ENCODE measurements around the gene COMTD1.

Gene COMTD1

DNA sequence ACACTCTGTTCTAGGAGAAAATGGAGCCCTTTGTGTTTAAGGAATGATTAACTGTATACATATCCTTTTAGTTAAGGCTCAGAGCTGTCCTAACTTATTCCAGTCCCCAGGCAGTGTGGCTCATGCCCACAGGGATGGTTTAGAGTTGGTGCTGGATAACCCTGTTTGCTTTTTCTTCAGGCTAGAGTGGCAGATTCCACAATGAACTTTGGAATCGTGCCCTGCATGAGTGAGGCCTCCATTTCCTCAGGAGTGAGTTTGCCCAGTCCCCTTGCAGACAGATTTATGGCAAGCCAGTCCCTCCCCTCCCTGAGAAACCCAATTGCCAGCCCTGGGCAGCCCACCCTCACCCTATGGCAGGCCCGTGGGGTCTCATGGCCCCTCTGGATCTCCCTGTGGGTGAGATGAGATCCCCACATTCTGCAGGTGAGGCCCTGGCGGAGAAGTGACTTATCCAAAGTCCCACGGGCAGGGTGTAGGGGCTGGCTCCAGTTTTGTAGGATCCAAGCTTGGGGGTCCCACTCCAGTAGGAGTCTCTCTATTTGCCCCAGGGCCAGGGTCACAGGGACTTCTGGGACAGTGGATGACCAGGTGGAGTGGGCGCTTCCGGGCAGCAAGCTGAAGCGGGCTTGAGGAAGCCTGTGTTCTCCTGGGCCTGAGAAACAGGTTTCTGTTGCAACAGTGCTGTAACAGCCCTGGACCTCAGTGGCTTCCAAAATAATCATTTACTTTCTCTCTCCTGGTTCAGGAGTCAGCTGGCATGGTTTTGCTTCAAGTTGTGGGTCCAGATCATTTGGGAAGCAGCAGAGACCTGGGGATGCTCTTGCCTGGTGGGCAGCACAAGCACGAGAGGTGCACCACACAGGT, 9.0 kb upstream of the COMTD1 start:
- H3K9me3 ChIP-seq (ENCODE audit: control insufficient read depth, insufficient read depth, low read length), result no peaks in the 10 kb centered on the region
- no peak overlapping the region for H3K9ac ChIP-seq (ENCODE audit: low read depth, low read length)
- H3K27me3 ChIP-seq (ENCODE audit: control insufficient read depth, insufficient read depth, low read length), result no peaks in the 10 kb centered on the region
- H3K27ac ChIP-seq (ENCODE audit: low read depth, low read length), result no peak overlapping the region
- peaks cover 9% of the 10 kb centered on the region; the same call in 1 of the 2 replicates for H3K4me1 ChIP-seq (ENCODE audit: control insufficient read depth, insufficient read depth, low read length)
- H3K4me3 ChIP-seq (ENCODE audit: low read depth, low read length), result no peak overlapping the region
- no peaks in the 10 kb centered on the region for H3K36me3 ChIP-seq (ENCODE audit: control insufficient read depth, insufficient read depth, low read length)

DNA sequence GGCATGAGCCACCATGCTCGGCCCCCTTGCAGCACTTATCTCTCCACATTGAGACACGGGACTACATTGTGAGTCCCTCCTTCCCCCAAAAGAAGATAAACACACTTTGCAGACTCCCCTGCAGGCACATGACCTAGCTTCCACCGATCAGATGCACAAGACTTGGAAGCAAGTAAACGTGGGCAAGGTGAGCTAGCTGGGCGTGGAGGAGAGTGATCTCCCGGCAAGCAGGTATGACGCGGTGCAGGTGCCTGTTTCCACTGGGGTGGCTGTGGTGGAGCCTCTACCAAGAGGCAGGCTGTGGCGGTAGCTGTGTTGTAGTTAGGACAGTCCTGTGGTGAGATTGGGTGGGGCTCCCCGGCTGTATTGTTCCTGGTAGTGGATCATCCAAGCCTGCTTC, 7.7 kb upstream of the COMTD1 start:
- no peak overlapping the region for H3K27ac ChIP-seq (ENCODE audit: low read depth, low read length)
- peaks cover 9% of the 10 kb centered on the region; the same call in 1 of the 2 replicates for H3K4me1 ChIP-seq (ENCODE audit: control insufficient read depth, insufficient read depth, low read length)
- H3K27me3 ChIP-seq (ENCODE audit: control insufficient read depth, insufficient read depth, low read length), result no peaks in the 10 kb centered on the region
- H3K4me3 ChIP-seq (ENCODE audit: low read depth, low read length), result no peak overlapping the region
- H3K36me3 ChIP-seq (ENCODE audit: control insufficient read depth, insufficient read depth, low read length), result no peaks in the 10 kb centered on the region
- no peaks in the 10 kb centered on the region for H3K9me3 ChIP-seq (ENCODE audit: control insufficient read depth, insufficient read depth, low read length)
- H3K9ac ChIP-seq (ENCODE audit: low read depth, low read length), result no peak overlapping the region

DNA sequence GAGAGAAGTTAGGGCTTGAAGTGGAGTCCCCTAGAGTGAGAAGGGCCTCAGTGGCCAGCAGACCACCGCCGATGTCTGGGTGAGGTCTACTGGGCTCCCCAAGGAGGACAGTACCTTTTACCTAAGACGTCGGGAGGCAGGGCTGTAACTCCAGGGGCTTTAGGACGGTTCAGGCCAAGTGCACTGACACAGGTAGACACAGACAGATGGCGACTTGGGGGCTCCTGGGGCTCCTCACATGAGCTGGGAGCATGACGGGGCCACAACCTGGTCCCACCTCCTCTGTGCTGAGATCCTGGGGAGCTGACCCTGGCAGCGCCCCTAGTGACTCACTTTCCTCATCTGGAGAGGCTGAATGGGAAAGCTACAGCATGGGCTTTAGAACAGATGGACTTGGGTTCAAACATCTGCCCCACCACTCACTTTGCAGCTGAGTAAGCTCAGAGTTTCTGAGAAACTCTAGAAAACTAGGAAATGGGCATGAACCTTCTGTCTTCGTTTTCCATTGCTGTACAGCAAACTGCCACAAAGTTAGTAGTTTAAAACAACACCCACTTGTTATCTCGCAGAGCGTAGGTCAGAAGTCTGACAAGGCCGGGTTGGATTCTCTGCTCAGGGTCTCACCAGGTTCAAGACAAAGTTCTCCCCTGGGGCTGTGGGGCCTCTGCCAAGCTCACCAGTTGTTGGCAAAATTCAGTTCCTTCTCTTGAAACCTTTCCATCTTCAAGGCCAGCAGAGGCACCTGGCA, 4.7 kb upstream of the COMTD1 start:
- Histone ChIP-seq H3K27me3 (ENCODE audit: control insufficient read depth, insufficient read depth, low read length) (no peaks in the 10 kb centered on the region), H3K27ac (ENCODE audit: low read depth, low read length) (no peak overlapping the region), H3K9ac (ENCODE audit: low read depth, low read length) (no peak overlapping the region), H3K4me3 (ENCODE audit: low read depth, low read length) (no peak overlapping the region), H3K4me1 (ENCODE audit: control insufficient read depth, insufficient read depth, low read length) (peaks cover 4% of the 10 kb centered on the region; the same call in 1 of the 2 replicates), H3K36me3 (ENCODE audit: control insufficient read depth, insufficient read depth, low read length) (no peaks in the 10 kb centered on the region), H3K9me3 (ENCODE audit: control insufficient read depth, insufficient read depth, low read length) (no peaks in the 10 kb centered on the region)

DNA sequence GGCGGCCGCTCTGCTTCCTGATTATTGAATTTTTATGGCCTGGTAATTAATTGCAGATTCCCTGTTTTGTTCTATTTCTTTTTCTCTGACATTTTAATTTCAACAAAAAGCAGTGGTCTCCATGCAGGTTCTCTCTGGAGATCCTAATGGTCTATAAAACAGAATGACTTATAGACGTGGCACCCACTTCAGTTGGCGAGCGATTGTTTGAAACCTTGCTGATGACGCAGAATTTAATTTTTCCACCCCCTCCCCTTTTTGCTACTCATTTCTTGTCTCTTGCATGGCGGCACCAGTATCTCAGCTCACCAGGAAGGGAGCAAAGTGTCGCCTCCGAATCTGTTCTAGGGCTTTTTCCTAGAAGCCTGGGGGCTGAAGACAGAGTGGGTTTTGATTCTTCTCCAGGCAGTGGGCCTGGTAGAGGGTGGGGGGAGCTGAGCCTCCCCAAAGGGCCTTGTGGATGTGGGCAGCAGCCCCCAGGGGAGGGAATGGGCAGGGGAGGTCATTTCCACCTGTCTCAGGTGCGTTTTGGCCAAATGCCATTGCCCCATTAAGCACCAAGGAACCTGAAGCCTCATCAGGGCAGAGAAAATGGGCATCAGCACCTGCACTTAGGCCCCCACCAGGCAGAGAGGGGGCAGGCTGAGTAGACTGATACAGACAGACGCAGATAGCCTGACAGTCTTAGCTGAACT, 3.5 kb upstream of the COMTD1 start:
- H3K9ac ChIP-seq (ENCODE audit: low read depth, low read length), result no peak overlapping the region
- no peaks in the 10 kb centered on the region for H3K9me3 ChIP-seq (ENCODE audit: control insufficient read depth, insufficient read depth, low read length)
- no peaks in the 10 kb centered on the region for H3K36me3 ChIP-seq (ENCODE audit: control insufficient read depth, insufficient read depth, low read length)
- no peak overlapping the region for H3K4me3 ChIP-seq (ENCODE audit: low read depth, low read length)
- H3K27ac ChIP-seq (ENCODE audit: low read depth, low read length), result no peak overlapping the region
- H3K27me3 ChIP-seq (ENCODE audit: control insufficient read depth, insufficient read depth, low read length), result no peaks in the 10 kb centered on the region
- H3K4me1 ChIP-seq (ENCODE audit: control insufficient read depth, insufficient read depth, low read length), result no peaks in the 10 kb centered on the region

DNA sequence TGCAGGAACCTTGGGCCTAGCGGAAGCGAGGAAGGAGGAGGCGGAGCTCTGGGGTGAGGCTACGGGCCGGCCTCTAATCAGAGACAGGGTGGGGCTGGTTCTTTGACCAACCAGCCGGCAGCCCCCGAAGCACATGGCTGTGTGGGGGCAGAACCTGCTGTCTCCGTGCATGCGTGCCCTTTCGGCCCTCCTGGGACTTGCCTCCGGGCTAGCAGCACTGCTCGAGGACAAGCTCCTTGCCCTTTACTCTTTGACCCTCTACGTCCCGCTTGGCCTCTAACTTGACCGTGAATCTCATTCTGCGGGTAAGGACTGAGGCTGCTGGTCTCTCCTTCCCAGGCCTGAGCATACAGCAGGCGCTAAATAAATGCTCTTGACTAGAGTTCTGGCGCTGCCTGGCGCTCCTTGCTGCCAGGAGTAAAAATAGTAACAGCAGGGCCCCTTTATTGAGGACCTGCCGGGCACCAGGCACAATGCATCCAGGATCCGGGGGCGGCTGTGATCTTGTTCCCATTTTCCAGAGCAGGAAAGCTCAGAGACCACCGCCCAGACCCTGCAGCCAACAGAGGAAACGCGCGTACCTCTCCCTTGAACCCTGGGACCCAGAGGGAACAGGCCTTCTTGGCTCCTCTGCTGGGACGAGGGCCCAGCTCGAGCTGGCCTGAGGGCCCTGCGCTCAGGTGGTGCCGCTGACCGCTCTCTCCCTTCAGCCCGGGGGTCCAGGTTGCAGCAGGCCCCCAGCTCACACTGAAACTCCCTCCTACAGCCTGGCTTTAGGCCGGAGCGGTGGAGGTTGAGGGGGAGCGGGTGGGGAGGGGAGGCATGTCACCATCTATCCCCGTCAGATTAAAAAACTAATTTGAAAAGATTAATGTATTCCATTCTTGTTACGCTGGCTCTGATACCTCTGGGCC, 2.7 kb upstream of the COMTD1 start:
- H3K9ac ChIP-seq (ENCODE audit: low read depth, low read length), result no peak overlapping the region
- no peak overlapping the region for H3K27ac ChIP-seq (ENCODE audit: low read depth, low read length)
- no peaks in the 10 kb centered on the region for H3K27me3 ChIP-seq (ENCODE audit: control insufficient read depth, insufficient read depth, low read length)
- H3K4me1 ChIP-seq (ENCODE audit: control insufficient read depth, insufficient read depth, low read length), result peaks cover 5% of the 10 kb centered on the region; the same call in 1 of the 2 replicates
- no peak overlapping the region for H3K4me3 ChIP-seq (ENCODE audit: low read depth, low read length)
- H3K9me3 ChIP-seq (ENCODE audit: control insufficient read depth, insufficient read depth, low read length), result no peaks in the 10 kb centered on the region
- 0 out of 2 replicates have a peak, but pooled peaks cover under 1% of the 10 kb centered on the region for H3K36me3 ChIP-seq (ENCODE audit: control insufficient read depth, insufficient read depth, low read length)

DNA sequence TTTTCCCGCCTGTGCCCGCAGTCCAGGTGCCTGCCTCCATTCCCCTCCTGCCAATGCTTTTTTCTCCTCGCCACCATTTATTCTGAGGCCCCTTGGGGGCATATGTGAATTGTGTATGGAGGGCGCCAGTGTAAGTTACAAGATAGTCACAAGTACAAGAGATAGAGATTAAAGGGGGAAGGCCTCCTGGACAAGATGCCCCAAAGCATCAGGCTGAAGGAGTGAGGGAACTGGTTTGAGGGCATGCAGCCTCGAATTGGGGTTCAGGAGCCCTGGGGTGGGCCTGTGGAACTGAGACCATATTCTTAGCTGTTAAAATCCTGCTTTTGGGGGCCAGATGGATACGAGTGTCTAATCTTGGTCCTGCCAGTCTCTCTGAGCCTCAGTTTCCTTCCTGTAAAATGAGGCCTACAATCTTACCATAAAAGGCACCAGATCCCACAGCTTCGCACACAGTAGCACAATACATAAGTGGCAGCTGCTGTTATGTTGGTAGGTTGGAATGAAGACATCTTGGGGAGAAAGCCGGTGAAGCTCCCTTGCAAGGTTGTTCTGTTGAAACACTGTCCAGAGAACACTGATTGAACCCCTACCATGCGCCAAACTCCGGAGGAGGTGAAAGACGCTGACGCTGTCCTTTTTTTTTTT, 545 bp upstream of the COMTD1 start:
- Histone ChIP-seq H3K9ac (ENCODE audit: low read depth, low read length) (no peak overlapping the region), H3K9me3 (ENCODE audit: control insufficient read depth, insufficient read depth, low read length) (no peaks in the 10 kb centered on the region), H3K4me3 (ENCODE audit: low read depth, low read length) (no peak overlapping the region), H3K36me3 (ENCODE audit: control insufficient read depth, insufficient read depth, low read length) (peaks cover 19% of the 10 kb centered on the region), H3K27ac (ENCODE audit: low read depth, low read length) (no peak overlapping the region), H3K27me3 (ENCODE audit: control insufficient read depth, insufficient read depth, low read length) (no peaks in the 10 kb centered on the region), H3K4me1 (ENCODE audit: control insufficient read depth, insufficient read depth, low read length) (peaks cover 5% of the 10 kb centered on the region; the same call in 1 of the 2 replicates)

DNA sequence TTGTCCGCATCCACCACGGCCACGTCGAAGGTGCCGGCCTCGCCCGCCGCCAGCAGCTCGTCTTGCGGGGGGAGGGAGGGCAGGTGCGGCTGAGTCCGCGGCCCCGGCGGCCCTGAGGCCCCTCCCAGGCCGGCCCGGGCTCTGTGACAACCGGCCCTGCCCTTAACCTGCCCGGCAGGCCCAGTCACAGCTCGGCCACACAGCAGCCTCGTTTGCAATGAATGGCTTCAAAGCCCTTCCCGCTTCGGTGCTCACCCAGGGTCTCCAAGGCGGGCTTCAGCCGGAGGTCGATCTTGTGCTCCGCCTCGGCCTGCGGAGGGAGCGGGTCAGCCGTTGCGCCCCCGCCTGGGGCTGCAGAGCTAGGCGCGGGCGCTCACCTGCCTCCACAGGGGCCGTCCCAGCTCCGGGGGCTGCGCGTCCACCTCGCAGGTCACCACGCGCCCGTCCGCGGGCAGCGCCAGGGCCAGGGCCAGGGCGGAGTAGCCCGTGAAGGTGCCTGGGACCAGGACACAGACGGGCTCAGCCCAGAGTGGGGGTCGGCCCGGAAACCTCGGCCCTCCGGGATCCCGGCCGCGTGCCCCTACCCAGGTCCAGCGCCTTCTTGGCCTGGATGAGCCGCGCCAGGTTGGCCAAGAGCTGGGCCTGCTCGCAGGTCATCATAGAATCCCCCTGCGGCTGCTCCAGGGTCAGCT, 928 bp downstream of the COMTD1 start:
- H3K4me3 ChIP-seq (ENCODE audit: low read depth, low read length), result peak overlapping the region; percentile 67
- H3K27ac ChIP-seq (ENCODE audit: low read depth, low read length), result no peak overlapping the region
- H3K36me3 ChIP-seq (ENCODE audit: control insufficient read depth, insufficient read depth, low read length), result peaks cover 33% of the 10 kb centered on the region
- no peak overlapping the region for H3K9ac ChIP-seq (ENCODE audit: low read depth, low read length)
- no peaks in the 10 kb centered on the region for H3K9me3 ChIP-seq (ENCODE audit: control insufficient read depth, insufficient read depth, low read length)
- H3K27me3 ChIP-seq (ENCODE audit: control insufficient read depth, insufficient read depth, low read length), result no peaks in the 10 kb centered on the region
- H3K4me1 ChIP-seq (ENCODE audit: control insufficient read depth, insufficient read depth, low read length), result peaks cover 5% of the 10 kb centered on the region; the same call in 1 of the 2 replicates

DNA sequence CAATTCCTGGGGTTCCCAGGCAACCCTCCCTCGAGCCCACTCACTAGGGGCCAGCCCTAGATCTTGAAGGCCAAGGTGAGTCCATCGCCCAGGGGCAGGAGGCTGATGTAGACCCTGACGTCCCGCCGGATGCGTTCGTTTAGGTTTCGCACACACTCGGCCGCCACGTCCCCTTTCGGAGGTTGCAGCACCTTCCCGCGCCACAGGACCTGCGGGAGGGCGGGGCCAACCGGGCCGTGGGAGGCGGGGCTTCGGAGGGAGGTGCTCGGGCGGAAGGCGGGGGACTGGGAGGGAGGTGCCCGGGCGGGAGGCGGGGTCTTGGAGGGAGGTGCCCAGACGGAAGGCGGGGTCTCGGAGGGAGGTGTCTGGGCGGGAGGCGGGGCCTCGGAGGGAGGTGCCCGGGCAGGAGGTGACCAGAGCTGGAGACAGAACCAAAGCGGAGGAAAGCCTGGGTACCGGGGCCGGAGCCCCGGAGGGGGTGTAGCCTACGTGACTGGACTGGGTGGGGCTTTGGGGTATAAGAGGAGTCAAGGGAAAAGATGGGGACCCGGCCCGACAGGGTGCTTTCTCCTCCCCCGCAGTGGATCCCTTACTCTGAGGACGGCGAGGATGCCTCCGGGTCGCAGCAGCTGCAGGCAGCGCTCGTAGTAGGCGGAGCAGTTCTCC, 1.6 kb downstream of the COMTD1 start:
- H3K9me3 ChIP-seq (ENCODE audit: control insufficient read depth, insufficient read depth, low read length), result no peaks in the 10 kb centered on the region
- H3K27ac ChIP-seq (ENCODE audit: low read depth, low read length), result peak overlapping the region; percentile 84
- peaks cover 40% of the 10 kb centered on the region for H3K36me3 ChIP-seq (ENCODE audit: control insufficient read depth, insufficient read depth, low read length)
- H3K27me3 ChIP-seq (ENCODE audit: control insufficient read depth, insufficient read depth, low read length), result no peaks in the 10 kb centered on the region
- H3K4me3 ChIP-seq (ENCODE audit: low read depth, low read length), result peak overlapping the region; percentile 67
- H3K9ac ChIP-seq (ENCODE audit: low read depth, low read length), result peak overlapping the region; percentile 68
- H3K4me1 ChIP-seq (ENCODE audit: control insufficient read depth, insufficient read depth, low read length), result peaks cover 5% of the 10 kb centered on the region; the same call in 1 of the 2 replicates

DNA sequence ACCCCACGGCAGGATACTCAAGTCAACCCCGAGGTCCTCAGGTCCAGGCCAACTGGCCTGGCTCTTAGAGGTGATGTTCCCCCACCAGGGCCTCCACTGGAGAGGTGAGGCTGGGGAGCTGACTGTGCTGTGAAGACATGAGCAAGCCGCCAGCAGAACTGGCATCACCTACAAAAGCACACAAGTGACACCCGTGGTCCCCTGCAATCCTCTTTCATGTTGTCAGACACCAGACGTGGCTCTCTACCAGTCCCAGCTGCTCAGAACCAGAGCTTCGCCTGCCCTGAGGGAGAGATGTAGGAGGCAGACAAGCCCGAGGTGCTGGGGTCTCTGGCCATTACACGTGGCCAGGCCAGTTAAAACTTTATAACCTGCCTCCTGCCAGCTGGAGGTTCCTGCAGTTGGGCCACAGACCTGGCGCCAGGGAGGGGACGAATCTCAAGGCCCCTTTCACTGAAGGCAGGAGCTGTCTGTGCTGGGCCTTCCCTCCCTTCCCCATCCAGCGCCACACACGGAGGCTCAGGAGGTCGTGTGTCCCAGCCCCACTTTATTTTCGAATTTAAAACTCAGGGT, 2.2 kb downstream of the COMTD1 start:
- peaks cover 46% of the 10 kb centered on the region for H3K36me3 ChIP-seq (ENCODE audit: control insufficient read depth, insufficient read depth, low read length)
- peak overlapping the region; percentile 84 for H3K27ac ChIP-seq (ENCODE audit: low read depth, low read length)
- no peaks in the 10 kb centered on the region for H3K9me3 ChIP-seq (ENCODE audit: control insufficient read depth, insufficient read depth, low read length)
- H3K4me1 ChIP-seq (ENCODE audit: control insufficient read depth, insufficient read depth, low read length), result peaks cover 7% of the 10 kb centered on the region; the same call in 1 of the 2 replicates
- peak overlapping the region; percentile 62 for H3K4me3 ChIP-seq (ENCODE audit: low read depth, low read length)
- H3K9ac ChIP-seq (ENCODE audit: low read depth, low read length), result peak overlapping the region; percentile 68
- no peaks in the 10 kb centered on the region for H3K27me3 ChIP-seq (ENCODE audit: control insufficient read depth, insufficient read depth, low read length)
